T47D (cell line): Measurements from ENCODE around the gene CXCL9.
"Not testable (repeated sequence)": the region's sequence is repeated elsewhere in the genome, so short reads cannot be mapped to it uniquely, and the experiment has no call there.

Source experiments
- DNase-seq, 2 experiments: peaks; one replicate each; pipeline versions ENCODE4 v3.0.0 to v3.0.0-alpha.2; 2011 to 2012; ENCODE audit warnings: low read depth in 1 of 2, low spot score in 1 of 2
- JUND ChIP-seq: IDR thresholded peaks from 2 replicates; pipeline ENCODE4 v1.6.1; 2012; ENCODE audit warnings: low read depth
- in situ Hi-C: cut with HindIII; loops from 2 replicates; pipeline ENCODE4 v1.10.0; 2016; ENCODE audit warnings: low sequenced_read_pairs, low pct_unique_long_range_greater_than_20kb

Gene CXCL9

GRCh38 chr4:76003620-76004019, 3.7 kb downstream of the CXCL9 start:
- in situ Hi-C loops: no loop called here
- TF ChIP-seq JUND: no peak
- DNase-seq: no peak

- no peak for TF ChIP-seq JUND
- in situ Hi-C loops: no loop called here
- DNase-seq: no peak
Observed at GRCh38 chr4:76003035-76003434, 4.3 kb downstream of the CXCL9 start.

- in situ Hi-C loops: no loop called here
Observed at GRCh38 chr4:76002176-76002575, 5.1 kb downstream of the CXCL9 start.

GRCh38 chr4:76001700-76002099, 5.6 kb downstream of the CXCL9 start:
- in situ Hi-C loops: no loop called here
- no peak for TF ChIP-seq JUND
- no peak for DNase-seq

More at GRCh38 chr4:76002176-76002575, 5.1 kb downstream of the CXCL9 start:
- DNase-seq: peak in 1 of 2 experiments; percentile 7
- no peak for TF ChIP-seq JUND

GRCh38 chr4:76000279-76000678, 7.0 kb downstream of the CXCL9 start:
- in situ Hi-C loops: no loop called here
- no peak for TF ChIP-seq JUND
- DNase-seq: no peak

- DNase-seq, in situ Hi-C loops: not testable (repeated sequence)
Observed at GRCh38 chr4:75998525-75999147, 8.7 kb downstream of the CXCL9 start.

- no peak for DNase-seq
- in situ Hi-C loops: no loop called here
- TF ChIP-seq JUND: no peak
Observed at GRCh38 chr4:75997946-75998345, 9.4 kb downstream of the CXCL9 start.

GRCh38 chr4:75997081-75997480, 10.2 kb downstream of the CXCL9 start:
- no peak for DNase-seq
- in situ Hi-C loops: no loop called here
- no peak for TF ChIP-seq JUND

GRCh38 chr4:75995727-75996126, 11.6 kb downstream of the CXCL9 start:
- in situ Hi-C loops: no loop called here
- peak in 1 of 2 experiments; percentile 53 for DNase-seq
- no peak for TF ChIP-seq JUND

GRCh38 chr4:75992462-75992861, 14.8 kb downstream of the CXCL9 start:
- no peak for DNase-seq
- no peak for TF ChIP-seq JUND
- in situ Hi-C loops: no loop called here

- in situ Hi-C loops: no loop called here
- TF ChIP-seq JUND: no peak
- no peak for DNase-seq
Observed at GRCh38 chr4:75989846-75990528, 17.3 kb downstream of the CXCL9 start.

GRCh38 chr4:75985116-75985515, 22.2 kb downstream of the CXCL9 start:
- no peak for TF ChIP-seq JUND
- DNase-seq: no peak
- in situ Hi-C loops: no loop called here

- in situ Hi-C loops: no loop called here
- DNase-seq: no peak
- no peak for TF ChIP-seq JUND
Observed at GRCh38 chr4:75980576-75980975, 26.7 kb downstream of the CXCL9 start.

GRCh38 chr4:75976177-75976576, 31.1 kb downstream of the CXCL9 start:
- in situ Hi-C loops: no loop called here
- TF ChIP-seq JUND: no peak
- DNase-seq: no peak
